HepG2 (cell line): ENCODE measurements around the gene PTPRN. TPM values are rescaled to one million over a fixed set of nuclear protein-coding genes. Genes with fewer than 3 reads are reported as not detected.
A peak's percentile ranks its signal among the peaks of the same experiment; 100 is the strongest.

Source experiments
- ATF5 ChIP-seq: sonication (generic); formaldehyde crosslinking; IDR thresholded peaks from 2 replicates; pipeline ENCODE4 v1.4.0; 2020; ENCODE audit warnings: mild to moderate bottlenecking, low read depth, missing genetic modification reagents
- DRAP1 ChIP-seq: IDR thresholded peaks from 2 replicates; pipeline ENCODE4 v1.6.1; 2016; ENCODE audit warnings: missing genetic modification reagents, missing compliant biosample characterization
- ETV6 ChIP-seq: sonication (generic); formaldehyde crosslinking; conservative IDR thresholded peaks from 2 replicates; pipeline ENCODE4 v1.4.0; 2020; ENCODE audit warnings: missing genetic modification reagents
- FOXP1 ChIP-seq, 2 experiments: fragments of 450-650 bp in 1 of 2; IDR thresholded peaks; 2 replicates each; pipeline ENCODE4 v1.6.1; 2017 to 2018; ENCODE audit warnings: antibody characterized with exemption in 1 of 2
- HNRNPLL ChIP-seq: fragments of 200-400 bp; formaldehyde crosslinking; IDR thresholded peaks from 2 replicates; pipeline ENCODE4 v1.6.1; 2017; ENCODE audit warnings: mild to moderate bottlenecking, low read depth, low read length; ENCODE audit not compliant: poor library complexity, severe bottlenecking
- MTF1 ChIP-seq: sonication (generic); formaldehyde crosslinking; IDR thresholded peaks from 2 replicates; pipeline ENCODE4 v1.5.0; 2020; ENCODE audit warnings: missing genetic modification reagents
- NR2C2 ChIP-seq: sonication (generic); formaldehyde crosslinking; IDR thresholded peaks from 2 replicates; pipeline ENCODE4 v1.4.0; 2020; ENCODE audit warnings: missing genetic modification reagents, mild to moderate bottlenecking, moderate library complexity, borderline replicate concordance
- PHF20 ChIP-seq: sonication (generic); formaldehyde crosslinking; IDR thresholded peaks from 2 replicates; pipeline ENCODE4 v1.5.0; 2020; ENCODE audit warnings: mild to moderate bottlenecking, missing genetic modification reagents
- PHF5A ChIP-seq: IDR thresholded peaks from one replicate; pipeline ENCODE4 v1.6.1; 2018; ENCODE audit warnings: low read depth, missing genetic modification reagents; ENCODE audit not compliant: unreplicated experiment
- SIN3A ChIP-seq: IDR thresholded peaks from 2 replicates; pipeline ENCODE4 v1.6.1; 2011; ENCODE audit warnings: low read depth, mild to moderate bottlenecking, control low read depth, low read length, borderline replicate concordance
- SIX1 ChIP-seq: sonication (generic); formaldehyde crosslinking; IDR thresholded peaks from 2 replicates; pipeline ENCODE4 v1.4.0; 2020; ENCODE audit warnings: missing genetic modification reagents, borderline replicate concordance
- SMAD3 ChIP-seq: sonication (generic); formaldehyde crosslinking; IDR thresholded peaks from 2 replicates; pipeline ENCODE4 v1.4.0; 2020; ENCODE audit warnings: missing genetic modification reagents
- ZHX1 ChIP-seq: sonication (generic); formaldehyde crosslinking; IDR thresholded peaks from 2 replicates; pipeline ENCODE4 v1.8.1; 2022; ENCODE audit warnings: low read depth, mild to moderate bottlenecking, missing genetic modification reagents
- ZNF12 ChIP-seq: sonication (generic); formaldehyde crosslinking; IDR thresholded peaks from 2 replicates; pipeline ENCODE4 v1.5.0; 2020; ENCODE audit warnings: missing genetic modification reagents
- ZNF383 ChIP-seq: sonication (generic); formaldehyde crosslinking; IDR thresholded peaks from 2 replicates; pipeline ENCODE4 v1.4.0; 2020; ENCODE audit warnings: missing genetic modification reagents, mild to moderate bottlenecking, borderline replicate concordance
- ZNF512B ChIP-seq: sonication (generic); formaldehyde crosslinking; IDR thresholded peaks from 2 replicates; pipeline ENCODE4 v1.5.1; 2020; ENCODE audit warnings: missing genetic modification reagents, mild to moderate bottlenecking, borderline replicate concordance
- ZNF513 ChIP-seq: sonication (generic); formaldehyde crosslinking; conservative IDR thresholded peaks from 2 replicates; pipeline ENCODE4 v1.5.0; 2020; ENCODE audit warnings: missing genetic modification reagents
- ZNF879 ChIP-seq: sonication (generic); formaldehyde crosslinking; IDR thresholded peaks from 2 replicates; pipeline ENCODE4 v1.8.1; 2023; ENCODE audit warnings: missing genetic modification reagents
- polyA plus RNA-seq, 8 experiments: library from polyadenylated mRNA; depleted of rRNA in 3 of 8; stranded (reverse) in 7 of 8; unstranded in 1 of 8; fragments of >200 nt; fragmentation: Illumina TruSeq in 4 of 8; extraction: Trizol in 4 of 8; gene quantifications; 2 replicates each; pipeline versions ENCODE4 v1.2.1 to v1.2.3, GENCODE V29; 2011 to 2016; ENCODE audit warnings: low read depth in 4 of 8, missing spikeins in 1 of 8, mixed read lengths in 1 of 8; ENCODE audit not compliant: insufficient read depth in 1 of 8
- total RNA-seq, 5 experiments: library from RNA; depleted of rRNA; stranded (reverse); fragments of >200 nt; fragmentation: Illumina TruSeq; extraction: Trizol; gene quantifications; 2 replicates each; pipeline ENCODE4 v1.2.3, GENCODE V29; 2016; ENCODE audit warnings: low read depth in 1 of 5

PTPRN gene
- total and polyA plus RNA-seq, 2 of the 13 experiments (the other 11 are each of a cell fraction or from before 2014, with no cell fraction given), result 0.26 TPM; not detected in 1

- TF ChIP-seq ATF5 (CRISPR knock-in tag) (no peak), ZHX1 (CRISPR knock-in tag) (no peak; the same call in 1 of the 2 replicates), ZNF513 (CRISPR knock-in tag) (no peak), ETV6 (CRISPR knock-in tag) (peak; percentile 82; the same call in 1 of the 2 replicates), PHF20 (CRISPR knock-in tag) (peak; percentile 99), PHF5A (CRISPR knock-in tag) (peak; percentile 86), ZNF383 (CRISPR knock-in tag) (peak; percentile 64; the same call in 1 of the 2 replicates), HNRNPLL (peak; percentile 83), NR2C2 (CRISPR knock-in tag) (peak; percentile 83), FOXP1 (IDR thresholded peaks at IDR 0.05) (no peak), FOXP1 (CRISPR knock-in tag; IDR thresholded peaks at IDR 0.05) (no peak; the same call in 1 of the 2 replicates), DRAP1 (peak; percentile 88), MTF1 (CRISPR knock-in tag) (0 out of 2 replicates have a peak, but pooled peaks have one; percentile 41), ZNF512B (CRISPR knock-in tag) (peak; percentile 91; the same call in 1 of the 2 replicates), SIX1 (CRISPR knock-in tag) (no peak), SIN3A (peak; percentile 98), ZNF12 (CRISPR knock-in tag) (peak; percentile 71; the same call in 1 of the 2 replicates), ZNF879 (CRISPR knock-in tag) (no peak), SMAD3 (CRISPR knock-in tag) (peak; percentile 97)
Observed at GRCh38 chr2:219245148-219245898, 63.9 kb downstream of the PTPRN start, which contains the start of the genes GLB1L and STK16 (continued).
